ENCODE data around the gene RRAGD.

The RRAGD gene

GRCh38 chr6:89372506-89372901 lies 39.6 kb downstream of the RRAGD start:
- peak overlapping the region; percentile 84 for H3K27ac ChIP-seq (ENCODE audit: low read depth, low read length)
- H3K27me3 ChIP-seq (ENCODE audit: low read length), result no peaks in the 10 kb centered on the region
- peak overlapping the region; percentile 83 for H2AFZ ChIP-seq (ENCODE audit: low read depth, low read length, severe bottlenecking)
- H3K9me2 ChIP-seq (replicated peaks; ENCODE audit: insufficient read depth, low read length), result no peaks in the 10 kb centered on the region
- peak overlapping the region; percentile 49 for H3K4me2 ChIP-seq (ENCODE audit: low read depth, low read length, poor library complexity, severe bottlenecking)
- no peak overlapping the region for H3K4me3 ChIP-seq (ENCODE audit: insufficient read depth, low read length, poor library complexity, severe bottlenecking)
- H3K79me2 ChIP-seq (ENCODE audit: insufficient read depth, low read length), result no peaks in the 10 kb centered on the region
- peaks cover 43% of the 10 kb centered on the region for H3F3A ChIP-seq (ENCODE audit: insufficient read depth)
- H4K20me1 ChIP-seq (ENCODE audit: low read depth, low read length), result no peaks in the 10 kb centered on the region
- TF ChIP-seq CTCF (IDR thresholded peaks at IDR 0.05; ENCODE audit: insufficient read depth, low read length, poor library complexity, severe bottlenecking), result no peak
- H3K9me3 ChIP-seq (ENCODE audit: insufficient read depth, low read length), result no peaks in the 10 kb centered on the region
- H3K36me3 ChIP-seq (ENCODE audit: low read length), result peaks cover 9% of the 10 kb centered on the region
- H3K9ac ChIP-seq (ENCODE audit: low read length), result peak overlapping the region; percentile 47

GRCh38 chr6:89371849-89372505 lies 40.1 kb downstream of the RRAGD start:
- peak overlapping the region; percentile 47 for H3K9ac ChIP-seq (ENCODE audit: low read length)
- peaks cover 14% of the 10 kb centered on the region for H3K36me3 ChIP-seq (ENCODE audit: low read length)
- peak overlapping the region; percentile 83 for H2AFZ ChIP-seq (ENCODE audit: low read depth, low read length, severe bottlenecking)
- peak overlapping the region; percentile 49 for H3K4me2 ChIP-seq (ENCODE audit: low read depth, low read length, poor library complexity, severe bottlenecking)
- H3K27ac ChIP-seq (ENCODE audit: low read depth, low read length), result peak overlapping the region; percentile 84
- H3K9me2 ChIP-seq (replicated peaks; ENCODE audit: insufficient read depth, low read length), result no peaks in the 10 kb centered on the region
- no peaks in the 10 kb centered on the region for H3K79me2 ChIP-seq (ENCODE audit: insufficient read depth, low read length)
- H3K4me3 ChIP-seq (ENCODE audit: insufficient read depth, low read length, poor library complexity, severe bottlenecking), result no peak overlapping the region
- no peaks in the 10 kb centered on the region for H4K20me1 ChIP-seq (ENCODE audit: low read depth, low read length)
- peaks cover 43% of the 10 kb centered on the region for H3F3A ChIP-seq (ENCODE audit: insufficient read depth)
- no peak for TF ChIP-seq EZH2phosphoT487 (conservative IDR thresholded peaks at IDR 0.05; ENCODE audit: low read length)
- TF ChIP-seq CTCF (IDR thresholded peaks at IDR 0.05; ENCODE audit: insufficient read depth, low read length, poor library complexity, severe bottlenecking), result peak; percentile 98
- H3K27me3 ChIP-seq (ENCODE audit: low read length), result no peaks in the 10 kb centered on the region
- no peaks in the 10 kb centered on the region for H3K9me3 ChIP-seq (ENCODE audit: insufficient read depth, low read length)

- no peaks in the 10 kb centered on the region for H3K9me3 ChIP-seq (ENCODE audit: insufficient read depth, low read length)
- no peak for TF ChIP-seq EZH2phosphoT487 (conservative IDR thresholded peaks at IDR 0.05; ENCODE audit: low read length)
- peak overlapping the region; percentile 4; the same call in 1 of the 2 replicates for H3K9ac ChIP-seq (ENCODE audit: low read length)
- no peaks in the 10 kb centered on the region for H4K20me1 ChIP-seq (ENCODE audit: low read depth, low read length)
- no peak overlapping the region for H3K4me3 ChIP-seq (ENCODE audit: insufficient read depth, low read length, poor library complexity, severe bottlenecking)
- peaks cover 27% of the 10 kb centered on the region for H3K36me3 ChIP-seq (ENCODE audit: low read length)
- no peaks in the 10 kb centered on the region for H3K9me2 ChIP-seq (replicated peaks; ENCODE audit: insufficient read depth, low read length)
- peaks cover 24% of the 10 kb centered on the region for H3F3A ChIP-seq (ENCODE audit: insufficient read depth)
- no peak overlapping the region for H2AFZ ChIP-seq (ENCODE audit: low read depth, low read length, severe bottlenecking)
- no peaks in the 10 kb centered on the region for H3K79me2 ChIP-seq (ENCODE audit: insufficient read depth, low read length)
- H3K27ac ChIP-seq (ENCODE audit: low read depth, low read length), result peak overlapping the region; percentile 45
- peak overlapping the region; percentile 33 for H3K4me2 ChIP-seq (ENCODE audit: low read depth, low read length, poor library complexity, severe bottlenecking)
- no peaks in the 10 kb centered on the region for H3K27me3 ChIP-seq (ENCODE audit: low read length)
Measured at GRCh38 chr6:89368999-89369398, 43.1 kb downstream of the RRAGD start.

GRCh38 chr6:89368107-89368506 lies 44.0 kb downstream of the RRAGD start:
- Histone ChIP-seq H3K4me3 (ENCODE audit: insufficient read depth, low read length, poor library complexity, severe bottlenecking) (no peak overlapping the region), H3K79me2 (ENCODE audit: insufficient read depth, low read length) (no peaks in the 10 kb centered on the region), H2AFZ (ENCODE audit: low read depth, low read length, severe bottlenecking) (peak overlapping the region; percentile 20), H3K27me3 (ENCODE audit: low read length) (no peaks in the 10 kb centered on the region), H3K4me2 (ENCODE audit: low read depth, low read length, poor library complexity, severe bottlenecking) (peak overlapping the region; percentile 33), H3K27ac (ENCODE audit: low read depth, low read length) (peak overlapping the region; percentile 45), H4K20me1 (ENCODE audit: low read depth, low read length) (no peaks in the 10 kb centered on the region), H3K9ac (ENCODE audit: low read length) (peak overlapping the region; percentile 24; the same call in 1 of the 2 replicates), H3F3A (ENCODE audit: insufficient read depth) (peaks cover 19% of the 10 kb centered on the region; the same call in 1 of the 2 replicates), H3K9me2 (replicated peaks; ENCODE audit: insufficient read depth, low read length) (no peaks in the 10 kb centered on the region), H3K9me3 (ENCODE audit: insufficient read depth, low read length) (no peaks in the 10 kb centered on the region), H3K36me3 (ENCODE audit: low read length) (peaks cover 27% of the 10 kb centered on the region)
- TF ChIP-seq EZH2phosphoT487 (conservative IDR thresholded peaks at IDR 0.05; ENCODE audit: low read length) (no peak), CTCF (IDR thresholded peaks at IDR 0.05; ENCODE audit: insufficient read depth, low read length, poor library complexity, severe bottlenecking) (peak; percentile 93)
